GM21576 (cell line): ENCODE measurements around the gene RNF150.
"Not testable (repeated sequence)": the region's sequence is repeated elsewhere in the genome, so short reads cannot be mapped to it uniquely, and the experiment has no call there.

Experiments
- ATAC-seq: cut with Tn5 transposase; IDR thresholded peaks from one replicate; pipeline ENCODE4 v1.9.1; 2021; ENCODE audit warnings: mild to moderate bottlenecking, moderate library complexity; ENCODE audit not compliant: unreplicated experiment

Gene RNF150

DNA sequence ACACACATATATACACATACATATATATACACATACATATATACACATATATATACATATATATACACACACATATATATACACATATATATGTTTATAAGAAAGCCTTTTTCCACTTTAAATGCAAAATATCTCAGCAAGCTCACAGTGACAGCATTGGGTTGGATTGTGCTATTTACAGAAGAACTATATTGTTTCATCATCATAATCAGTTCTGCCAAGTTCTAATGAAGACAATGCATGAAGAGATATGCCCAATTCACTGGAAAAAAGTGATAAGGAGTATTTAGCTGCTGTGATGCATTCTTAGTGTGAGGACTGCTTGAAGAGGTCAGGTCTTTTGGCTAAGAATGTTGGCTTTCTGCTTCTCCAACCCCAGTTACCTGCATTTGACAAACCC is 54.4 kb downstream of the RNF150 start:
- no peak for ATAC-seq

DNA sequence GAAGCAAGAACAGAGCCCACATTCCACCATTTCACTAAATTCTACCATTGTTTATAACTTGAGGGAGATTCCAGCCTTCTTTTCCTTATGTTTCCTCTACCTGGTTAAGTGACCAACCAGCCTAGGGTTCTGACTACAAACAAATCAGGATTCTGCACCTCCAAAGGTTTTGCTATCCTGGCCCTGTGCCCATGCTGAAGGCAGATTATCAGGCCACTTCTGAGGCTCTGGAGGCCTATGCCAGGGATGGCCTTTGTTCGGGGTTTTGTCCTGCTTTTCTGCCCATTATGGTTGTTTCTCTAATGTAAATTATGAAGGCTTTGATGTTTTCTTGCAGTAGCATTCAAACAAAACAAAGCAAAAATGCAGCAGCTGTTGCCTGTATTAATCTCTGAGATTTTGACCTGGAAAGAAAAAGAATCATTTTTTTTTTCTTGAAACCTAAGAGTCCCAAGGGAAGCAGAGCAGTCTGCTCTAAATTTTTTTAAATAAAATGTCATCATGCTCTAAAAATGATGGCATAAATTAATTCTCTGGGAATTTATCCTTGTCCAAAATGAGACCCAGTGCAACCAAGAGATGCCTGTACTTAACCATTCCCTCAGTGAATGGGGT is 55.6 kb downstream of the RNF150 start:
- ATAC-seq, result no peak

DNA sequence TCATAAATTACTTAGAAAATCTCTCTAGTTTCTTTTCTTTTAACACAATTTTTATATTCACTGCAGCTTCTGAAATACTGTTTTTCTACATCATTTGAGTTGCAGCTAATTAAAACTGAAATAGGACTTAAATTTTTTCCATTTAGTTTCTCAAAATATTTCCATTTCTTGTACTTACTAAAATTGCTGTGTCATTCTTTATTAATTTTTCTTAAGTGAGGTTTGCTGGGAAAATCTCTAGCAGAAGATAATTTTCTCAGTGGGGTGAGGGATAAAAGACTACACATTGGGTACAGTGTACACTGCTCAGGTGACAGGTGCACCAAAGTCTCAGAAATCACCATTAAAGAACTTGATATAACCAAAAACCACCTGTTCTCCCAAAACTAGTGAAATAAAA is 57.7 kb downstream of the RNF150 start:
- no peak for ATAC-seq

DNA sequence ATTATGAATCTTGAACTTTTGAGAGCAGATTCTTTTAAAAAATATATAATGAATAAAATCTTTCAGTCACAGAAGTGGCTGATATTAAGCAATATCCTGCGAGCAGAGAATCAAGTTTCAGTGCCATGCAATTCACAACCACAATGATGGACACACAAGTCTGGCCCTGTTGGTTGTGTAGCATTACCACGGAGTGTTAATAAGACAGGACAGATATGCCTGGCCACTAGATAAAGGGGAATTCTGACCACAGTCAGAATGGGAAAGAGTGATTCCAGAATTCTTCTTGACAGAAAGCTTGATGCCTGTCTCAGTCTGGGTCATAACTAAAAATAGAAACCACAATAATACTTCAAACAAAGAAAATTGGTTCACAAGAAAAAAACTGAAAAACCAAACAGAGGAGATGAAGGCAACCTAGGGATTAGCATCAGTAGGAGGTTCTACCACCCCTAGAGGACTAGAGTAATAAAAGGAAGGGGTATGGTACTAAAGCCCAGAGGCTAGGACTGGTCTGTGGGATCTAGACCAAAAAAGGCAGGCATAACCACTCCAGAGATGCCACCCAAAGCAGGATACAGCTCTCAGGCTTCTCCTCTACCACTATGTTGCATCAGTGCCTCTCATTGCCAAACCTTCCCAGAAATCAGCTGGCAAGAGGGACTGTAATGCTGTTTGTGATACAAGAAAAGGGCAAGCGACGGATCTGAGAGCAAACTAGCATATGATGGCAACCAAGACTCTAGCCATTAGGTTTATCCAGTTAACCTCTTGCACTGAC is 59.0 kb downstream of the RNF150 start:
- no peak for ATAC-seq

DNA sequence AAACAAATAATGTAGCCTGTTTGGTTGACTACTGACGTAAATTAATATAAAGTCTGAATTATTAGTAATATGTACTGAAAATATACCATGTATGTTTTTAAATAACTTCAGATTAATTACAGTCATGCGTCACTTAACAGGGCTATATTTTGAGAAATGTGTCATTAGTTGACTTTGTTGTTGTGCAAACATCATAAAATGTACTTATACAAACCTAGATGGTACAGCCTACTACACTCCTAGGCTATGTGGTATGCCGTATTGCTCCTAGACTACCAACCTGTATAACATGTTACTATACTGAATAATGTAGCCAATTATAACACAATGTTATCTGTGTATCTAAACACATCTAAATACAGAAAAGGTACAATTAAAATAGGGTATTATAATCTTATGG is 66.6 kb downstream of the RNF150 start:
- ATAC-seq, result no peak

DNA sequence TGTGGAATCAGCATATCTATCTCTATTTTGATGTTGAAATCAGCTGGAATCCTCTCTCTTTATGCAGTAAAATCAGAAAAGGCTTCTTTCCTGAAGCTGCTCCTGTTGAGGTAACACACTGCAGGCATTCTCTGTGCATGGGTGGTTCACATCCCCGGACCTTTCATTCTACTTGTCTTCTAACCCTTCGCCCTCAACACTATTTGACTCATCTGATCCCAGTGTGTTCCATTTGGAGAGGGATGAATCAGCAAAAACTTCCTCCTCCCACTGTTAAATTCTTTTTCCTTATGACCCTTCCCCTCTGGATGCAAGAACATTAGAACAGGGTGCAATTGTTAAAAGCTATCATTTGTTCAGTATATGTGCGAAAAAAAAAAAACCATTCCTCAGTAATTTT is 67.4 kb downstream of the RNF150 start:
- ATAC-seq, result no peak

DNA sequence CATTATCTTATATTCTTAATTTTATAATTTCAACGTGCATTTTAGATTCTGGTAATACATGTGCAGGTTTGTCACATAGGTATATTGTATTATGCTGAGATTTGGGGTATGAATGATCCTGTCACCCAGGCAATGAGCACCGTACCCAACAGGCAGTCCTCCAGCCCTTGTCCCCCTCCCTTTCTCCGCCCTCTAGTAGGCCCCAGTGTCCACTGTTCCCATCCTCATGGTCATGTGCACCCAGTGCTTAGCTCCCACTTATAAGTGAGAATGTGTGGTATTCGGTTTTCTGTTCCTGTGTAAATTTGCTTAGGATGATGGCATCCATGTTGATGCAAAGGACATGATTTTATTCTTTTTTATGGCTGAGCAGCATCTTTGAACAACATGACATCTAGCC is 70.6 kb downstream of the RNF150 start:
- no peak for ATAC-seq

DNA sequence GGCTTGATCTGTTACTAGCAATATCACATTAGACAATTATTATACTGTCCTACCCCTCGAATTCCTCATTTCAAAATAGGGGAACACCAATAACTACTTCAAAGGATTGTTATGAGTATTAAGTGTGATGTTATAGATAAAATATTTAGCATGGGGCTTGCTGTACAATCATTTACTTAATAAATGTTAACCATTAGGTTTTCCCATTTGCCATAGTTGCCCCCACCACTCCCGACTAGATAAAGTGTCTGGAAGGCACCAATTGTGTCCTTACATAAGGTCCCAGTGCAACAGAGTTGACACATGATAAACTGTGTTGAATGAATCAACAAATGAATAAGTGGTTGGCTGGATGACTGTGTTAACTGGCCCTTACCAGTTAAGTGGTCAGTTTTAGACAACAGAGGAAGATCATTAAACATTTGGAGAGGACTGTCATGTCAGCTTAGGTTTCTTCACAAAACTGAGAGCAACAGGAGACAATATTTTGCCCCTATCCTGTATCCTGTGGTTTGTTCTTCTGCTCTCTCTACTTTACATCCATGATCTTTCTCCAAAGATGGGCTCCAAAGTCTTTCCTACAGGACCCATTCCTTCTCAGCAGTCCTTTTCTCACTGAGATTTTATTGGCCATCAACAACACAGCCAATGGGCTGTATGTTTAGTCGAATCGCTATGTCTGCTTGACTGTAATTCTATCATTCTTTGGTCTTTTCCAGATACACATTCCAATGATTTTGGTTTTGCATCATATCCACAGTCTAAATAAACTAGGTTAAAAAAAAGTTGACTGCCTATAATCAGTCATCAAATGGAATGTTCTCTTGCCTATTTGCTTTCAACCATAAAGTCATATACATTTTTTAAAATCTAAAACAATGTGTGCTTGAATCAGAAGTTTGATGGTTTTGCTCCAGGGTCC is 74.4 kb downstream of the RNF150 start:
- ATAC-seq, result no peak

DNA sequence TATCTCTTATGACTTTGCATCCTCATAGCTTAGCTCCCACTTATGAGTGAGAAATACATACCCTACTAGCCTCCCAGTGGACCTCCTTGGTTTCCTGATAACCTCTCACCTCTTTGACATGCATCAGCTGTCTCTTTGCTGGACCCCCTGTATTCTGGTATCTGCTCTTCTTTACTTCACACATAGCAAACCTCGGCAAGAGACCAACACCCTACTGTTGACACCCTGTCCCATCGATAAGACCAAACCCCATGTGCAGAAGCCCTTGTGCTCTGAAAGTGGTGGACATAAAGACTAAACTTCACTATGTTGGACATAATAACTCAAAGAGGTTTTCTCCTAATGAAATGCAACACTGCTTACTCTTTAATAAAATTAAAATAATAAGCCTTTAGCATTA is 75.7 kb downstream of the RNF150 start:
- ATAC-seq, result no peak

DNA sequence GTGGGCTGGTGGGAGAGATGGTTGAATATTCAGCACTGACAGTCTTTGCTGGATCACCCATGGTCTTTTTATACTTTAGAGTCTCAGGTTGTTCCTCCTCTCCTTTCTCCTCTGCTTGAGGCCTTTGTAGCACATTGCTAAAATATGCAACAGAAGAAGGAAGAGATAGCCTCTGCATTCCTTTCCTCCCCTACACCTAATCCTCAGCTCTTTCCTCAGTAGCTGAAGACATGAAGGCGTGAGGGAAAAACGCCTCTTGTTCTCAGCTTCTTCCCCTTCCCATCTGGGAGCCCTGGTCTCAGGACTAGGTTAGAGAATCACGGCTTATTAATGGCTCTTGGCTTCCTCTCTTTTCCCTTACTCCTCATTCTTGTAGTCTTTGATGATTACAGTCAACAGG is 76.8 kb downstream of the RNF150 start:
- ATAC-seq, result no peak

DNA sequence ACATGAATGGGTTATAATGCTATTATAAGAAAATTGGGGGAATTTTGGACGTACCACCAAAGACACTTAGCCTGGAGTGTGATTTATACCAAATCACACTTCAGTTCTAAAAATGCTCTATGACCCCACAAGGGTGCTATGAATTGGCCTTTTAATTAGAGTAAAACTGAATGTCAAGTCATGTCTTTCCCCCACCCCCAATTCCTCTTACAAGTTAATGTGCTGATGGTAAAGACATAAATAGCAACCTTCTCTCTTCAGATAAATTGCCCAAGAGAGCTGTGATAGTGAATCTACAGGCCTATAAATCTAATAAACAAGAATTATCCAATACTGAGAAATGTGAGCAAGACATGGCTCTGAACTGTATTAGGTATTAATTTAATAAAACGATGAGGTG is 78.8 kb downstream of the RNF150 start:
- ATAC-seq, result no peak

DNA sequence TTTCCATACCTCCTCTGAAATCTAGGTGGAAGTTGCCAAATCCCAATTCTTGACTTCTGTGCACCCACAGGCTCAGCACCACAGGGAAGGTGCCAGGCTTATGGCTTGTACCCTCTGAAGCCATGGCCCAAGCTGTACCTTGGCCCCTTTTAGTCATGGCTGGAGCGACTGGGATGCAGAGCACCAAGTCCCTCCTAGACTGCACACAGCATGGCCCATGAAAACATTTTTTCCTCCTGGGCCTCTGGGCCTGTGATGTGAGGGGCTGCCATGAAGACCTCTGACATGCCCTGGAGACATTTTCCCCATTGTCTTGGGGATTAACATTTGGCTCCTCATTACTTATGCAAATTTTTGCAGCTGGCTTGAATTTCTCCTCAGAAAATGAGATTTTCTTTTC is 82.3 kb downstream of the RNF150 start:
- not testable (repeated sequence) for ATAC-seq

DNA sequence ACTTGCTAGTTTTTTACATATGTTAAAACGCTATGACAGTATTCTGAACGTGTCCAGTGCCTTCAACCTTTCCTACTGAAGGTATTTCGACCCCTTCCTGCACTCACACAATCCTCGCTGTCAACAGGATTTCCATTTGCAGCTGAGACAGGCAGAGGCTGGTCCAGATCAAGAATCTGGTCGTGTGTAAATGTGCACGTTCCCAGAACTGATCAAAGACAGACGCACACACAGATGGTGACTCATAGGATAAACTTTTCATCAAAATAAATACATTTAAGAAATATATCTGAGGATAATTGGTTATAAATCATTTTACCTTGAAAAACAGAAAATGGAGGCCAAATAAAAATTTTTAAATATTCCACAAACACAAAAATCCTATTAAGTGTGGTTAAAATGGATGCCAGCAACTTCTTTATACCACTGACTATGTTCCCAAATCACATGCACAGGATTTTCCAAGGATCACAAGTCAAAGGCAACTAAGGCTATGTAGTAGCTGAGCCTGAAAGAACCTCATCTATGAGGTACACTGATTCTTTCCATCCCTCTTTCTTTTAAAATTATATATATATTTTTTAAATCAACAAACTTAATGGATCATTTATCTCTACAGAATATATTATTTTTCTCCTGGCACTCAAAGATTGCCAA is 85.9 kb downstream of the RNF150 start:
- no peak for ATAC-seq

DNA sequence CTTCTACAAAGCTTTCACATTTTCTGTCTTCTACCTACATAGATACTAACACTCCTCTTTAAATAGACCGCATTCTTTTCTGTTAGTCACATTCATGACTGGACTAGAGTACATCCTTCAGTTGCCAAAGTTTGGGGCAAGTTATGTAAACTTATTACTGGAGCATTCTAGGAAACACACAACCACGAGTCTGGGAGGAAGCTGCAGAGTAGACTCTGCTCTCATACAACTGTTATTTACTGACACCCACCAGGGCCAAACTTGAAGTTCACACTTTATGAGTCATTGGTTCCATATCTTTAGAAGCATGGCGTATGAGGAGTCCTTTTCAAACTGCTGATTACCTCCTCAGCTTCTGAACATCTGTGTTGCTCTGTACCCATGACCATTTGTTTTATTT is 87.0 kb downstream of the RNF150 start:
- ATAC-seq, result no peak

DNA sequence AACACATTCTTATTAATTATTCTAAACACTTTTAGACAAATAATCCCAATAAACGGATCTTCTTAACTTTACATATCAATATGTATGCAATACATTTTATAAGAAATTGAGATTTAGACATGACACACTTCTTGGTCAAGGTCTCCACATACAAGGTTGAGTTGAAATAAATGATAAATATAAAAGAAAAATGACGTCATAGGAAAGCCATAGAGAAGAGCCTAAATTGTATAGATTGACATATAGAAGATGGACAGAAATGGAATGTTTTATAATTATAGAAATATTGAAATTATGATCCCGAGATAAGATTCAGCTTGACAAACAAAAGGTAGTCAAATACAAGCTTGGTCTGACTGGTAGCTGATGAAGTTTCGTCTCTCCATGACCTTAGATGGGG is 87.4 kb downstream of the RNF150 start:
- ATAC-seq, result no peak

DNA sequence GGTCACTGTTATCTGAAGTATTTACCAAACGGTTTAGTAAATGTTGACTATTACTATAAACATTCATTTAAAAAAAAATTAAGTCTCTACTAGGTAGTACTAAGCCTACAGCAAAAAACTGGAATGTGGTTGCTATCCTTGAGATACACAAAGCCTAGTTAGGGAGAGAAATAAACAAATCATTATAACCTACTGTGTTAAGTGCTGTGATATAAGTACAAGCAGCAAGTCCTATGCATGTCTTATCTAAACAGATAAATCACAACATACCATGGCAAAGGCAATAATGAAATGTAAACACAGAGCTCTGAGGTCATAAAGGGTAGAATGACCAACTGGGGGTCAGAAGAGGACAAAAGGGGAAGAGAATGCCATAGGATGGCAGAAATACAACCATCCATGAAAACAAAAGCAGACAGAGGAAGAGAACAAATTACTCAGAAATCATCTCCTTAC is 92.2 kb downstream of the RNF150 start:
- ATAC-seq, result no peak

DNA sequence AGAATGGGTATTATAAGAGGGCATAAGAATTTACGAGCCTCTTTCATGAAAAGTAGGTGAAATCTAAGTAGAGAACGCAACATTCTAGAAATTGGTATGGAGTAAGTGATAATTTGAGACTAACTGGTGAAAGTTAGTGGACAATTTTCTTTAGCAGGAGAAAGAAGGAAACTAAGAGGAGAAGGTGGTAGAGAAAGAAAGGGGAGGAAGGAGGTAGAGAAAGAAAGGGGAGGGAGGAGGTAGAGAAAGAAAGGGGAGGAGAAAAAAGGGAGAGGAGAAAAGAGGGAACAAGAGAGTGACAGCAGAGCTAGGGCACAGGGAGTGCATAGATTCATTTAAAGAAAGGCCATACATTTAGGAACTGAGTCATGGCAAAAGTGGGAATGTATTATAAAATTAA is 94.1 kb downstream of the RNF150 start:
- ATAC-seq, result no peak

DNA sequence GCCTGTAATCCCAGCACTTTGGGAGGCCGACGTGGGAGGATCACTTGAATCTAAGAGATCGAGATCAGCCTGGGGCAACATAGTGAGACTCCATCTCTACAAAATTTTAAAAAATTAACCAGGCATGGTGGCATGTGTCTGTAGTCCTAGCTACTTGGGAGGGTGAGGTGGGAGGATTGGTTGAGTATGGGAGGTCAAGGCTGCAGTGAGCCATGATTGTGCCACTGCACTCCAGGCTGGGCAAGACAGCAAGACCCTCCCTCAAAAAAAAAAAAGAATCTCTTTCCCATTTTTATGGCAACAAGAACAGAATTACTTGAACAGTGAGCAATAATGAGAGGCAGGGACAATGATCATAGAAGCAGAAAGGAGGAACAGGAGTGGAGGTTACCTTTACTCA is 94.8 kb downstream of the RNF150 start:
- no peak for ATAC-seq

DNA sequence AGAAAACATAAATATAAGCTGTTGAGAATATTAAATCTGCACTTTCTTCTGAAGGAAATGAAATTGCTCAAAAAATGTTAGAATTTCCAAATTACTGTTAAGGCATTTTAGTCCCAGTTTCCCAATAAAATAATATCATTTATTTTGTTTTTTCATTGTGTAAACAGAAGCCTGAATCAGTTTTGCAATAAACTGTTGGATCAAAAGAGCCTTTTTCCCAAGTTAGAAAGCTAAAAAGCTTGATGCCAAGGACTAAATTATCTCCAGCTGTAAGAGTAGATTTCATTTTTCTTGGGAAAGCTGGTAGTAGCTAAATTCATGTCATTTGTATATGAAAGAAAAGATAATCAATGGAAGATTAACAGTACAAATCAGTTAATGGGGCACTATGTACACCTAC is 95.8 kb downstream of the RNF150 start:
- no peak for ATAC-seq

DNA sequence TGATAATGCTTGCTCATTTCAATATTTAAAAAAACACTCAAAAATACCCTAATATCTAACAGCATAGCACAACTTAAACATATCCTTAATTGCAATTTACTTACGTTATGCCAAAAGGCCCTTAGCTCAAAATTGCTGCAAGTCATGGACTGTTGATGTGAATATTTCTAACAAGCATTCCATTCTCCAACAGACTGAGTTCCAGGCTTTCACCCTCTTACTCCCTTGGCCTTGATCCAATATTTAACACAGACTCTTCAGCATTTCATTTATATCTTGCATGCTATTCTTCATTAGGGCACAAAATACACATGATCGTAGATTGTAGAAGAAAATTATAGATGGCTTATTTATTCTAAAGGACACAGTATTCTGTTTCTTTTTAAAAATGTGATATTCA is 96.5 kb downstream of the RNF150 start:
- no peak for ATAC-seq

DNA sequence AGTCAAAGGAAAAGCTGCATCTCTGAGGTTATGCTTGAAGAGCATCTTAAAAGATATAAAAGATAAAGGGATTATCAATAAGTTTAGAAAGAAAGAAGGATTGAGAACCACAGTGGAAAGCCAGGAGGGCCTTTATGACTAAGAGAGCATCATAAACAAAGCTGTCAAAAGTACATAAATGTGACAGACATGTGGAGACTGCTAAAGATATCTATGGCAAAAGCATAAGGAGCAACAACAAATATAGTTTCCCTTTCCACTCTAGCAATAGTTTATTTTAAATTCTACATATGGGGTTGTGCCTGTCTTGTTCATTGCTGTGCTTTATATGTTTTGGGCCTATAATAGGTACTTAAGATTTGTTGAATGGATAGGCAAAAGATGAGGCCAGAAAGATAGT is 97.3 kb downstream of the RNF150 start:
- no peak for ATAC-seq
